Uterus (tissue), 4 donors: ENCODE results near the gene CIRBP. TPM values are rescaled to one million over a fixed set of nuclear protein-coding genes. Genes with fewer than 3 reads are reported as not detected.

Experiments used
- DNase-seq, 2 donors: peaks; one replicate each; pipeline ENCODE4 v3.0.0-alpha.2; 2019 to 2020
- H3K27ac ChIP-seq, 2 donors: fragments of 200-600 bp; sonication (generic); 1 replicate in 1 of 2; 2 replicates in 1 of 2; pipeline ENCODE4 v1.5.1; 2016 to 2018
- H3K27me3 ChIP-seq, 2 donors: fragments of 200-600 bp; sonication (generic); one replicate each; pipeline ENCODE4 v1.5.1; 2018 to 2019; ENCODE audit warnings: control low read depth in 1 of 2
- H3K36me3 ChIP-seq, 2 donors: fragments of 200-600 bp; sonication (generic); one replicate each; pipeline ENCODE4 v1.5.1; 2019; ENCODE audit warnings: control low read depth in 1 of 2
- H3K4me1 ChIP-seq, 2 donors: fragments of 200-600 bp; sonication (generic); one replicate each; pipeline ENCODE4 v1.5.1; 2018 to 2019; ENCODE audit warnings: control low read depth in 1 of 2
- H3K4me3 ChIP-seq, 2 donors: fragments of 200-600 bp; sonication (generic); 1 replicate in 1 of 2; 2 replicates in 1 of 2; pipeline ENCODE4 v1.5.1; 2018 to 2019; ENCODE audit warnings: mild to moderate bottlenecking in 1 of 2
- H3K9me3 ChIP-seq, 2 donors: fragments of 200-600 bp; sonication (generic); one replicate each; pipeline ENCODE4 v1.5.1; 2019; ENCODE audit warnings: control low read depth in 1 of 2
- POLR2A ChIP-seq, 2 donors: fragments of 450-650 bp; IDR thresholded peaks; one replicate each; pipeline ENCODE4 v1.6.1; 2016; ENCODE audit warnings: antibody characterized with exemption in 2 of 2, mild to moderate bottlenecking in 1 of 2, moderate library complexity in 1 of 2
- intact Hi-C: fragments of 100-400 bp; cut with DNase I; formaldehyde crosslinking; loops from one replicate; pipeline ENCODE4 v1.15.1; 2023; ENCODE audit warnings: low total_unique reads
- total RNA-seq, 4 donors: library from RNA; depleted of rRNA in 3 of 4; stranded (reverse); fragments of >200 nt in 3 of 4; gene quantifications; one replicate each; pipeline versions ENCODE4 v1.1.0 to v1.2.4, GENCODE V29; 2014 to 2023
- TF ChIP-seq, protein P1 (sequence below), 4 experiments: fragments of 200-600 bp in 2 of 4; fragments of 450-650 bp in 2 of 4; sonication (generic) in 2 of 4; IDR thresholded peaks; one replicate each; pipeline ENCODE4 v1.5.1; 2016 to 2019; ENCODE audit warnings: antibody characterized with exemption in 4 of 4, mild to moderate bottlenecking in 2 of 4, moderate library complexity in 1 of 4
- donor health status: DM: yes; HTN: yes; CAD: no.

CIRBP gene
- total RNA-seq, 4 donors from 2014 or later = 235 to 950 (median 535) TPM

DNA sequence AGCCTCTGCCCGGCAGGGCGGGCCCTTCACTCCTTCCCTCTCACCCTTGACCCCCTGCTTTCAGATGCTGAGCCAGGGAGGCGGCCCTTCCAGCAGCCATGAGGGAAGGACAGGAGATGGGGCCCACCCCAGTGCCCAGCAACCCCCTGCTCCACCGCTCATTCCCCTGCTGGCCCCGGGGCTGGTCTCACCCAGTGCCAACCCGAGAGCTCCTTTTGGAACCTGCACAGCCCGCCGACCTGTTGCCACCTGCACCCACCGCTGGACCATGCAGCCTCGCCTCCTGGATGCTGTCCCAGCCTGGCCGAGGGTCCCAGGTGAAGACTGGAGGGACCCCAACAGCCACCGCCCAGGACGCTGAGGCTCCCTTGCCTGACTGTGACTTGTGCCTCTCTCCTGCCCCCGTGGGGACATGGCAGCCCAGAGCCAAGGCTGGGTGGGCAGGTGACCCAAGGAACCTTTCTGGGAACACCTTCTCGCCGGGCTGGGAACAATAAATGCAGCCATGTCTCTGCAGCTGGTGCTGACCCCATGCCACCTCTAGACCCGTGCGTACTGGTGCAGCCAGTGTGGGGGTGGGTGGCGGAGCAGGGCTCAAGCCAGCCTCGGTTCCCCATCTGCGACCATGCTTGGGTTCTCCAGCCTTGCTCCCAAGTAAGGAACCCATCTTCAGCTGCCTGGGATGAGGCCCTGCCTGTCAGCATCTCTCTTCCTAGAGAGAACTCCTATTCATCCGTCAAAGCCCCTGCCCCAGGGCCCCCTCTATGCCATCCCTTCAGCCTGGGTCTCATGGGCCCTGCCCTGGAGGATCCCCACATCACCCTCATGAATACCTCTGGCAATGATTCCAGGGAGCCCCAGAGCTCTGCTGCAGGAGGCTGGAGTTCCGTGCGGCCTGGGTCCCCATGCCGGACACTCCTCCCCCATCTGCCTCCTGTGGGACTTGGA is 9.9 kb downstream of the CIRBP start:
- peaks cover 2 to 5% of the 10 kb centered on the region in 2 donors for H3K27me3 ChIP-seq

DNA sequence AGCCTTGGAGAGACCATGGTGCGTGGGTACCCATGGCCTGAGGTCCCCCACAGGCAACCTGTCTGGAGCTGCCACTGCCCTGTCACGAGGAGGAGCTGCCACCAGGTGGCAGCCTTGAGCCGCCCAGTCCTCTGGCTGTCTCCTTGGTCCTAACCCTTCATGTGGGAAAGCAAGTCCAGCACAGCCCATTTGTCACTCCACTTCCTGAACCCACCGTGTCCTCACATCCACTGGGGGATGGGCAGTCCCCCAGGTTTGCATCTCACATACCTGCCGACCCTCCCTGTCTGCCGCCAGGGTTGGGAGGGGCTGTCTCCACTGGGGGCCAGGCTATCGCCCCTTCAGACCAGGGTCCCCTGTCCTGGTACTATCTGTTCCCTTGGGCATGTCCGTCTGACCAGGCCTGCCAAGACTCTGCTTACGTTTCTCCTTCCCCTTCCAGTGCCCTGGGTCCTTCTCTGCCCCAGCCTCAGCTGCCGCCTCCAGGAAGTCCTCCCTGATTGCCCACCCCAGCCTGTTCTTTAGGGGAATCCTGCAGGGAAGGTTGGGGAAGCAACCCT is 10.7 kb downstream of the CIRBP start:
- peak; percentile 80 to 84 for DNase-seq
- H3K36me3 ChIP-seq = no peaks in the 10 kb centered on the region
- TF ChIP-seq, protein P1, sequence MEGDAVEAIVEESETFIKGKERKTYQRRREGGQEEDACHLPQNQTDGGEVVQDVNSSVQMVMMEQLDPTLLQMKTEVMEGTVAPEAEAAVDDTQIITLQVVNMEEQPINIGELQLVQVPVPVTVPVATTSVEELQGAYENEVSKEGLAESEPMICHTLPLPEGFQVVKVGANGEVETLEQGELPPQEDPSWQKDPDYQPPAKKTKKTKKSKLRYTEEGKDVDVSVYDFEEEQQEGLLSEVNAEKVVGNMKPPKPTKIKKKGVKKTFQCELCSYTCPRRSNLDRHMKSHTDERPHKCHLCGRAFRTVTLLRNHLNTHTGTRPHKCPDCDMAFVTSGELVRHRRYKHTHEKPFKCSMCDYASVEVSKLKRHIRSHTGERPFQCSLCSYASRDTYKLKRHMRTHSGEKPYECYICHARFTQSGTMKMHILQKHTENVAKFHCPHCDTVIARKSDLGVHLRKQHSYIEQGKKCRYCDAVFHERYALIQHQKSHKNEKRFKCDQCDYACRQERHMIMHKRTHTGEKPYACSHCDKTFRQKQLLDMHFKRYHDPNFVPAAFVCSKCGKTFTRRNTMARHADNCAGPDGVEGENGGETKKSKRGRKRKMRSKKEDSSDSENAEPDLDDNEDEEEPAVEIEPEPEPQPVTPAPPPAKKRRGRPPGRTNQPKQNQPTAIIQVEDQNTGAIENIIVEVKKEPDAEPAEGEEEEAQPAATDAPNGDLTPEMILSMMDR (IDR thresholded peaks at IDR 0.05) = peak; percentile 90 to 93 (median 92)
- TF ChIP-seq POLR2A (IDR thresholded peaks at IDR 0.05) = no peak
- no peaks in the 10 kb centered on the region for H3K9me3 ChIP-seq
- H3K4me1 ChIP-seq = peaks cover 0 to 11% of the 10 kb centered on the region in 2 donors
- no peak overlapping the region for H3K27ac ChIP-seq
- H3K4me3 ChIP-seq = no peak overlapping the region
- H3K27me3 ChIP-seq = peaks cover 10 to 11% of the 10 kb centered on the region in 2 donors
- intact Hi-C loops = no loop called here

More for the DNA sequence above, 9.9 kb downstream of the CIRBP start:
- Histone ChIP-seq H3K27ac (no peak overlapping the region), H3K4me1 (peaks cover 0 to 19% of the 10 kb centered on the region in 2 donors), H3K4me3 (no peak overlapping the region), H3K36me3 (no peaks in the 10 kb centered on the region), H3K9me3 (no peaks in the 10 kb centered on the region)
- DNase-seq = no peak
- TF ChIP-seq POLR2A (IDR thresholded peaks at IDR 0.05) = no peak
- TF ChIP-seq, protein P1 (IDR thresholded peaks at IDR 0.05) = no peak
- intact Hi-C loops = no loop called here

DNA sequence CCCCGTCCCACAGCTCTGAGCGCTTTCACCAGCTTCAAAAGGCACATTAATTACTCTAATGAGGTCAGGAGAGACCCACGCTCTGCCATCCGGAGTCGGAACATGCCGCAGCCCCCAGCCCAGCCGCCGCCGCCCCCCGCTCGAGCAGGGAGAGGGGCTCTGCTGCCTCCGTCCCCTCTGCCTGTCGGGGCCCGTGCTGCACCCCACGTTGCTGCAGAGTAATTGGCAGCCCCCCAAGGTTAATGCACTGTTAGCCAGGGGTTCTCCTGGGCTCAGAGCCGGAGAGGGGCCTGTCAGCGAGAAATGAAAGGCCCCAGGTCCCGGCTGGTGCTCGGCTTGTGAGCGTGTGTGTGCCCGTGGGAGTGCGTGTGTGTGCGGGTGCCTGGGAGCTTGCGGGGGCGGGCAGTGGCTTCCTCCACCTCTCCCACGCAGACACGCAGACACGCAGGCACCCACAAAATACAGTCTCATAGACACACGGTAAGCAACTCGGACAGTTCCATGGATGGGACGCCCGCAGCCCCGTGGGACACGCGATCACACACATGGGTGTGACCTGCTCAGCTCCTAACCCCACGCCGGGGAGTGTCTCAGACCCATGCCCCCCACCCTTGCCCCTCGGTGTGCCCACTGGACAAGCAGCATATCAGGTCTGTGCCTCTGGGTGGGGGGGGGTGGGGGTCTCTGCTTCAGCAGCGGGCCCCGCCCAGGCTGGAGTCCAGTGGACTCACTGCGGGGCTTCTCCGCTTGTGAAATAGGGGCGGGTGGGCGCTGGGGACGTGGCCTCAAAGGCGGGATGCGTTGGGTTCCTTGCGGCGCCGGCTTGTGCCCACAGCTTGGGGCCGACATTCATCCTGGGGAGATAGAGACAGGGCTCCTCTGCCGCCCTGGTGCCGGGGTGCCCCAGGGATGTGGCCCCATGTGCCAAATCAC is 11.8 kb downstream of the CIRBP start:
- Histone ChIP-seq H3K4me3 (no peak overlapping the region), H3K27ac (no peak overlapping the region), H3K36me3 (no peaks in the 10 kb centered on the region), H3K4me1 (peaks cover 0 to 7% of the 10 kb centered on the region in 2 donors), H3K9me3 (no peaks in the 10 kb centered on the region), H3K27me3 (peaks cover 10 to 18% of the 10 kb centered on the region in 2 donors)
- intact Hi-C loops = no loop called here
- no peak for TF ChIP-seq POLR2A (IDR thresholded peaks at IDR 0.05)
- TF ChIP-seq, protein P1 (IDR thresholded peaks at IDR 0.05) = no peak
- no peak for DNase-seq

DNA sequence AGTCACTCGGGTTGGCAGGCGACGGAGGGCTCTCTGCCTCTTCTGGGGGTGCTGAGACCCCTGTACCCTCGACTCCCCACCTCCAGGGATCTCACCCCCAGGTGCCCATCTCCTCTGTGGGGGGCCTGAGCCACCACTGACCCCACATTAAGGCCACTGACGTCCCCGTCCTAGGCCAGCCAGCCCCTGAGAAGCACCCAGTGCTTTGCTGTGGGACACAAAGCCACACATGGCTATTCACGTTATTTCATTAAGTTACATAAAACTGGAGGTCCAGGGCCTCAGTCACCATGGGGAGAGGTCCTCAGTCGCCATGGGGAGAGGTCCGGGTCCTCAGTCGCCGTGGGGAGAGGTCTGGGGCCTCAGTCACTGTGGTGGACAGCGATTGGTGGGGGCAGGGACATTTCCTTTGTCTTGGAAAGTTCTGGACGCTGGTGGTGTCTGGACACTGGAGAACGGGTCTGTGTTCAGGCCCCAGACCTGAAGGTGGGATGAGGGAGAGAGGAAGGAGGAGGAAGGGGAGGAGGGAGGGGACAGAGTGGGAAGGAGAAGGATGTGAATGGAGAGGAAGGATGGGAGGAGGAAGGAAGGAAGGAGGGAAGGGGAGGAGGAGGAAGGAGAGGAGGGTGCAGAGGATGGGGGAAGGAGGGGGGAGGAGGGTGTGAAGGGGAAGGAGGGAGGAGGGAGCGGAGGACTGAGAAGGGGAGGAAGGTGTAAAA is 12.6 kb downstream of the CIRBP start:
- Histone ChIP-seq H3K27ac (no peak overlapping the region), H3K4me1 (peaks cover 0 to 6% of the 10 kb centered on the region in 2 donors), H3K27me3 (peaks cover 14 to 21% of the 10 kb centered on the region in 2 donors), H3K9me3 (no peaks in the 10 kb centered on the region), H3K4me3 (no peak overlapping the region), H3K36me3 (no peaks in the 10 kb centered on the region)
- no peak for DNase-seq
- intact Hi-C loops = no loop called here
- TF ChIP-seq, protein P1 (IDR thresholded peaks at IDR 0.05) = no peak
- no peak for TF ChIP-seq POLR2A (IDR thresholded peaks at IDR 0.05)
